ENCODE measurements around the gene CRABP2.

DNA sequence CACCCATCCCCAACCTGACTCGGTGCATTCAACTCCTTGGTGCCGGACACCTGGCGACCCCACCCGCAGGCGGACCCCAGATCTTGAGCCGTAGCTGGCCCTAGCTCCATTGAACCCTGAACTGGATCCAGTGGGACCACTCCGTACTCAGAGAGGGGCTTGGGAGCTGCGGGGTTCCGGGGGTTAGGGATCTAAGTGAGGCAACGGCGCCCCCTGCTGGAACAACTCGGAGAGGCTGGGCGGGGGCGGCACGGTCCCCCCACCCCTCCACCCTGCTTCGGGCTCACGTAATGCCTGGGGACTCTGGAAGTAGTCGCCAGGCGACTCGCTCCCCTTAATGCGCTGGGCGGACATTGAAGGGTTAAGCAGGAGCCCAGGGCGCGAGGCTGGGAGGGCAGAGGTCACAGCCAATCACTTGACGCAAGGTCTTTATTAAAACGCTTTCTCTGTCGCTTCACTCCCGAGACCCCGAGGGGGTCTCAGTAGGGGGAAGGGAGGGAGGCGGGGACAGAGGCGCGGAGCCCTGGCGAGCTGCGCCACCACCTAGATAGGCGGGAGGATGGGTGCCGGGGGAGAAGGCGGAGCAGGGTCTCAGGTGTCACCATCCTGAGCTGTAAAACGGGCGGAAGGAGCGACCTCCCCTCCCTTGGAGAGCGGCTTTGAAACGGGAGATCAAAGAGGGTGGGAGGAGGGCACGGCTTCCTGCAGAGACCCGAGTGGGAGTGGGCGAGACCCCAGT is 704 bp upstream of the CRABP2 start:
- TF ChIP-seq CBX1 (IDR thresholded peaks at IDR 0.05; ENCODE audit: low read depth) = no peak
- no peak for TF ChIP-seq POLR2A (IDR thresholded peaks at IDR 0.05; ENCODE audit: insufficient read depth in 1 of 2, low read depth in 2 of 2, low read length in 2 of 2)
